ENCODE measurements around the gene OR52N1. TPM values are rescaled to one million over a fixed set of nuclear protein-coding genes. Genes with fewer than 3 reads are reported as not detected.

The OR52N1 gene
- total RNA-seq, 1 experiment from 2014 or later: not detected

GRCh38 chr11:5783255-5783654 is 7.8 kb downstream of the OR52N1 start, which contains the start of gene OR52N5:
OR52N5 (minus strand) TSS chr11:5783355; CDS start chr11:5778634, 4,721 bp downstream.
- ATAC-seq (no peak), DNase-seq (ENCODE audit: low read depth, low spot score) (no peak)
- Histone ChIP-seq H4K20me1 (ENCODE audit: insufficient read depth) (no peaks in the 10 kb centered on the region), H3K9ac (ENCODE audit: low read length) (no peak within 1 kb of the TSS), H3K9me3 (ENCODE audit: control insufficient read depth in 1 of 2, insufficient read depth in 1 of 2, low read depth in 1 of 2, low read length in 2 of 2) (no peaks in the 10 kb centered on the region), H2AFZ (ENCODE audit: low read depth, low read length, poor library complexity, severe bottlenecking) (no peak within 1 kb of the TSS), H3K79me2 (ENCODE audit: insufficient read depth, low read length) (no peaks in the 10 kb centered on the region), H3K4me3 (replicated peaks in 1 of 2; ENCODE audit: low read depth in 1 of 2, low read length in 2 of 2) (no peak within 1 kb of the TSS), H3K36me3 (ENCODE audit: control insufficient read depth in 1 of 2, insufficient read depth in 2 of 2, low read length in 2 of 2) (no peaks in the 10 kb centered on the region), H3K4me1 (ENCODE audit: control insufficient read depth in 1 of 2, insufficient read depth in 2 of 2, low read length in 2 of 2) (no peaks in the 10 kb centered on the region), H3K4me2 (ENCODE audit: low read length) (no peak within 1 kb of the TSS), H3K27ac (ENCODE audit: low read depth, low read length) (no peak within 1 kb of the TSS), H3K9me2 (ENCODE audit: insufficient read depth) (no peaks in the 10 kb centered on the region), H3K27me3 (ENCODE audit: insufficient read depth, low read length) (peaks cover 22% of the 10 kb centered on the region)
- intact Hi-C loops (cut with micrococcal nuclease): no loop called here
- ChIA-PET CTCF (no interaction called here), POLR2A (no interaction called here), RAD21 (ENCODE audit: low non-redundant PET in 1 of 2, low total read pairs in 2 of 2, uncharacterized antibody in 2 of 2, unreplicated experiment in 2 of 2) (no interaction called here)
- no TSS peak for BruUV-seq (replicated peaks)
- TF ChIP-seq REST (IDR thresholded peaks at IDR 0.05; ENCODE audit: low read depth): no peak
- no peak for TF ChIP-seq FOSL1 (IDR thresholded peaks at IDR 0.05; ENCODE audit: low read depth)
- no peak for TF ChIP-seq ELF1 (IDR thresholded peaks at IDR 0.05; ENCODE audit: borderline replicate concordance, low read depth)
- no peak for TF ChIP-seq EZH2 (IDR thresholded peaks at IDR 0.05)
- no peak for TF ChIP-seq JUND (IDR thresholded peaks at IDR 0.05)
- TF ChIP-seq, protein P1, sequence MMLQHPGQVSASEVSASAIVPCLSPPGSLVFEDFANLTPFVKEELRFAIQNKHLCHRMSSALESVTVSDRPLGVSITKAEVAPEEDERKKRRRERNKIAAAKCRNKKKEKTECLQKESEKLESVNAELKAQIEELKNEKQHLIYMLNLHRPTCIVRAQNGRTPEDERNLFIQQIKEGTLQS (IDR thresholded peaks at IDR 0.05): no peak
- TF ChIP-seq EZH2phosphoT487 (IDR thresholded peaks at IDR 0.05; ENCODE audit: borderline replicate concordance): no peak
- no peak for TF ChIP-seq YY1 (IDR thresholded peaks at IDR 0.05; ENCODE audit: extremely low read depth, insufficient replicate concordance, low read depth, low read length)
- TF ChIP-seq POLR2AphosphoS5 (IDR thresholded peaks at IDR 0.05; ENCODE audit: low read depth, low read length): no peak
- TF ChIP-seq EGR1 (IDR thresholded peaks at IDR 0.05; ENCODE audit: low read depth): no peak
- TF ChIP-seq ZNF274 (IDR thresholded peaks at IDR 0.05; ENCODE audit: low read depth, low read length): no peak
- TF ChIP-seq, protein P2, sequence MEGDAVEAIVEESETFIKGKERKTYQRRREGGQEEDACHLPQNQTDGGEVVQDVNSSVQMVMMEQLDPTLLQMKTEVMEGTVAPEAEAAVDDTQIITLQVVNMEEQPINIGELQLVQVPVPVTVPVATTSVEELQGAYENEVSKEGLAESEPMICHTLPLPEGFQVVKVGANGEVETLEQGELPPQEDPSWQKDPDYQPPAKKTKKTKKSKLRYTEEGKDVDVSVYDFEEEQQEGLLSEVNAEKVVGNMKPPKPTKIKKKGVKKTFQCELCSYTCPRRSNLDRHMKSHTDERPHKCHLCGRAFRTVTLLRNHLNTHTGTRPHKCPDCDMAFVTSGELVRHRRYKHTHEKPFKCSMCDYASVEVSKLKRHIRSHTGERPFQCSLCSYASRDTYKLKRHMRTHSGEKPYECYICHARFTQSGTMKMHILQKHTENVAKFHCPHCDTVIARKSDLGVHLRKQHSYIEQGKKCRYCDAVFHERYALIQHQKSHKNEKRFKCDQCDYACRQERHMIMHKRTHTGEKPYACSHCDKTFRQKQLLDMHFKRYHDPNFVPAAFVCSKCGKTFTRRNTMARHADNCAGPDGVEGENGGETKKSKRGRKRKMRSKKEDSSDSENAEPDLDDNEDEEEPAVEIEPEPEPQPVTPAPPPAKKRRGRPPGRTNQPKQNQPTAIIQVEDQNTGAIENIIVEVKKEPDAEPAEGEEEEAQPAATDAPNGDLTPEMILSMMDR (IDR thresholded peaks at IDR 0.05 in 2 of 3, conservative IDR thresholded peaks at IDR 0.05 in 1 of 3; ENCODE audit: borderline replicate concordance in 1 of 3, insufficient read depth in 1 of 3, low read depth in 2 of 3, low read length in 2 of 3): no peak
- TF ChIP-seq, protein P3, sequence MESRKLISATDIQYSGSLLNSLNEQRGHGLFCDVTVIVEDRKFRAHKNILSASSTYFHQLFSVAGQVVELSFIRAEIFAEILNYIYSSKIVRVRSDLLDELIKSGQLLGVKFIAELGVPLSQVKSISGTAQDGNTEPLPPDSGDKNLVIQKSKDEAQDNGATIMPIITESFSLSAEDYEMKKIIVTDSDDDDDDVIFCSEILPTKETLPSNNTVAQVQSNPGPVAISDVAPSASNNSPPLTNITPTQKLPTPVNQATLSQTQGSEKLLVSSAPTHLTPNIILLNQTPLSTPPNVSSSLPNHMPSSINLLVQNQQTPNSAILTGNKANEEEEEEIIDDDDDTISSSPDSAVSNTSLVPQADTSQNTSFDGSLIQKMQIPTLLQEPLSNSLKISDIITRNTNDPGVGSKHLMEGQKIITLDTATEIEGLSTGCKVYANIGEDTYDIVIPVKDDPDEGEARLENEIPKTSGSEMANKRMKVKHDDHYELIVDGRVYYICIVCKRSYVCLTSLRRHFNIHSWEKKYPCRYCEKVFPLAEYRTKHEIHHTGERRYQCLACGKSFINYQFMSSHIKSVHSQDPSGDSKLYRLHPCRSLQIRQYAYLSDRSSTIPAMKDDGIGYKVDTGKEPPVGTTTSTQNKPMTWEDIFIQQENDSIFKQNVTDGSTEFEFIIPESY (IDR thresholded peaks at IDR 0.05; ENCODE audit: extremely low read depth, insufficient replicate concordance, low read length): no peak
- no peak for TF ChIP-seq CBX3 (IDR thresholded peaks at IDR 0.05; ENCODE audit: low read depth)
- TF ChIP-seq CEBPB (IDR thresholded peaks at IDR 0.05; ENCODE audit: low read depth): no peak
- no peak for TF ChIP-seq SRF (IDR thresholded peaks at IDR 0.05; ENCODE audit: low read depth)
- TF ChIP-seq SIN3A (IDR thresholded peaks at IDR 0.05; ENCODE audit: low read depth): no peak
- TF ChIP-seq, protein P4, sequence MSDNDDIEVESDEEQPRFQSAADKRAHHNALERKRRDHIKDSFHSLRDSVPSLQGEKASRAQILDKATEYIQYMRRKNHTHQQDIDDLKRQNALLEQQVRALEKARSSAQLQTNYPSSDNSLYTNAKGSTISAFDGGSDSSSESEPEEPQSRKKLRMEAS (IDR thresholded peaks at IDR 0.05): no peak
- no peak for TF ChIP-seq TCF7L2 (IDR thresholded peaks at IDR 0.05; ENCODE audit: borderline replicate concordance, extremely low read depth, insufficient read depth, insufficient read length)
- no peak for TF ChIP-seq POLR2A (IDR thresholded peaks at IDR 0.05; ENCODE audit: borderline replicate concordance, extremely low read depth, insufficient read depth, insufficient read length)
